Non-pigmented ciliary epithelial cell (primary cell): ENCODE results near the gene PITPNC1.
"Not testable (repeated sequence)": the region's sequence is repeated elsewhere in the genome, so short reads cannot be mapped to it uniquely, and the experiment has no call there.

Source experiments
- DNase-seq: peaks from one replicate; pipeline ENCODE4 v3.0.0-alpha.2; 2010; ENCODE audit warnings: low read depth

PITPNC1 gene

GRCh38 chr17:67516571-67516970, 139.5 kb downstream of the PITPNC1 start:
- DNase-seq, result not testable (repeated sequence)

GRCh38 chr17:67517325-67517724, 140.2 kb downstream of the PITPNC1 start:
- DNase-seq, result no peak

GRCh38 chr17:67518876-67519275, 141.8 kb downstream of the PITPNC1 start:
- no peak for DNase-seq

GRCh38 chr17:67519801-67520251, 142.7 kb downstream of the PITPNC1 start:
- DNase-seq, result no peak

GRCh38 chr17:67520252-67520906, 143.3 kb downstream of the PITPNC1 start:
- DNase-seq, result no peak

- no peak for DNase-seq
These were observed 144.1 kb downstream of the PITPNC1 start for GRCh38 chr17:67520916-67521774.

- no peak for DNase-seq
These were observed 144.6 kb downstream of the PITPNC1 start for GRCh38 chr17:67521775-67522069.

- no peak for DNase-seq
These were observed 146.0 kb downstream of the PITPNC1 start for GRCh38 chr17:67523101-67523500.

- DNase-seq, result no peak
These were observed 148.4 kb downstream of the PITPNC1 start for GRCh38 chr17:67525239-67526135.

GRCh38 chr17:67526700-67527099, 149.6 kb downstream of the PITPNC1 start:
- no peak for DNase-seq

- peak; percentile 53 for DNase-seq
These were observed 151.8 kb downstream of the PITPNC1 start for GRCh38 chr17:67528751-67529436.

GRCh38 chr17:67531291-67531690, 154.2 kb downstream of the PITPNC1 start:
- no peak for DNase-seq

- no peak for DNase-seq
These were observed 155.3 kb downstream of the PITPNC1 start for GRCh38 chr17:67532326-67532871.

- no peak for DNase-seq
These were observed 157.9 kb downstream of the PITPNC1 start for GRCh38 chr17:67534941-67535340.

- DNase-seq, result no peak
These were observed 165.4 kb downstream of the PITPNC1 start for GRCh38 chr17:67542219-67543114.

- DNase-seq, result no peak
These were observed 167.4 kb downstream of the PITPNC1 start for GRCh38 chr17:67544364-67544955.

- no peak for DNase-seq
These were observed 169.8 kb downstream of the PITPNC1 start for GRCh38 chr17:67546578-67547527.

- DNase-seq, result no peak
These were observed 171.6 kb downstream of the PITPNC1 start for GRCh38 chr17:67548693-67549092.

- DNase-seq, result no peak
These were observed 172.7 kb downstream of the PITPNC1 start for GRCh38 chr17:67549820-67550219.
